ENCODE data around the gene KCNQ1OT1. TPM values are rescaled to one million over a fixed set of nuclear protein-coding genes. Genes with fewer than 3 reads are reported as not detected.

Gene KCNQ1OT1
- total RNA-seq, 4 donors from 2014 or later, result 2.5 to 4.5 (median 3.1) TPM

DNA sequence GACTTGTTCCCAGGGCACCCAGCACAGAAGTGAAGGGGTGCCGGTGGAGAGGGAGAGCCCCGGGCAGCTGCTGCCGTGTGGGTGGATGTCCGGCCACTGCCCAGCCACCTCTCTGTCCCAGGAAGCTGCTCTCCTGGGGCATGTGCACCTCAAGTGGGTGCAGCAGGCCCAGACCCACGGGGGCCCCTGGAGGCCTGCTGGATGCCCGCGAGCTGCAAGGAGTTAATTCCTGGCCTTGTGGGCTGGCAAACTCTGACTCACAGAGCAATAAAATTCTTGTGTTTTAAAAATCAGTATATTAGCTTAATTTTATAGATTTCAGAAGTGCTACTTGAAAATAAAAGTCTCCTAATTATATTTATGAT lies 37.4 kb upstream of the KCNQ1OT1 start:
- TF ChIP-seq POLR2A (IDR thresholded peaks at IDR 0.05), result no peak
- TF ChIP-seq CTCF (IDR thresholded peaks at IDR 0.05), result no peak
- TF ChIP-seq EP300 (IDR thresholded peaks at IDR 0.05), result no peak
- no peak for TF ChIP-seq POLR2AphosphoS5 (IDR thresholded peaks at IDR 0.05)
- Histone ChIP-seq H3K4me1 (peaks cover 7% of the 10 kb centered on the region), H3K27ac (no peak overlapping the region), H3K9me3 (no peaks in the 10 kb centered on the region), H3K4me3 (no peak overlapping the region), H3K27me3 (no peaks in the 10 kb centered on the region), H3K36me3 (no peaks in the 10 kb centered on the region)
- 88% methylated on average over 5 of the region's 7 CpGs for WGBS
- no peak for DNase-seq (ENCODE audit: low spot score in 2 of 2)

- TF ChIP-seq CTCF (IDR thresholded peaks at IDR 0.05), result no peak
- TF ChIP-seq POLR2A (IDR thresholded peaks at IDR 0.05), result no peak
- TF ChIP-seq EP300 (IDR thresholded peaks at IDR 0.05), result no peak
- TF ChIP-seq POLR2AphosphoS5 (IDR thresholded peaks at IDR 0.05), result no peak
- peaks cover 5% of the 10 kb centered on the region for H3K4me1 ChIP-seq
- WGBS, result 100% methylated on average over 9 of the region's 21 CpGs
- H3K27ac ChIP-seq, result no peak overlapping the region
- H3K27me3 ChIP-seq, result no peaks in the 10 kb centered on the region
- no peak overlapping the region for H3K4me3 ChIP-seq
- no peaks in the 10 kb centered on the region for H3K9me3 ChIP-seq
- DNase-seq (ENCODE audit: low spot score in 2 of 2), result no peak
- no peaks in the 10 kb centered on the region for H3K36me3 ChIP-seq
Observed at GRCh38 chr11:2736577-2737225, 36.9 kb upstream of the KCNQ1OT1 start.

DNA sequence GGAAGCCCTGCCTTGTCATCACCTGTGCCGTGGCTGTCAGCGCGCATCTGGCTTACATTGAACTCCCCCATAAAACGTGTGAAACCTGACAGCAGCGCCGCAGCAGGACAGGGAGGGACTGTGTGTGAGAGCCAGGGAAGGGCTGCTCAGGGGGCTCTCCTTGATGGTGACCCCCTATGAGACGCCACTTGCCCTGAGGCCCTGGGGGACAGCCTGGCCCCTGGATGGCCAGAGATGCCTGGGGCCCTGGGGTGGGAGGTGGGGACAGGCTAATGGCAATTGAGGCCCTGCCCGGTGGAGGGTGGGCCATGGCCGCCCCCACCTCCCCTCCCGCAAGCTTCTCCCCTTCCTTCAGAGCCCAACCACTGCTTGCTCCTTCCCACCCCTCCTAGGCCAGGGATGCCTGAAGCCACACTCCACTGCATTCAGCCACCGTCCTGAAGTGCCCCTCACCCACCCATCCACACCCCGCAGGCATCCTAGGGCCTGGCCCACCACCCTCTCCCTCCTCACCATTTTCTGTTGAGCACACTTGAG lies 35.3 kb upstream of the KCNQ1OT1 start:
- TF ChIP-seq POLR2AphosphoS5 (IDR thresholded peaks at IDR 0.05), result no peak
- no peak for TF ChIP-seq POLR2A (IDR thresholded peaks at IDR 0.05)
- no peak for TF ChIP-seq CTCF (IDR thresholded peaks at IDR 0.05)
- no peak for TF ChIP-seq EP300 (IDR thresholded peaks at IDR 0.05)
- peaks cover 2% of the 10 kb centered on the region for H3K4me1 ChIP-seq
- no peak overlapping the region for H3K27ac ChIP-seq
- no peaks in the 10 kb centered on the region for H3K27me3 ChIP-seq
- no peaks in the 10 kb centered on the region for H3K36me3 ChIP-seq
- no peaks in the 10 kb centered on the region for H3K9me3 ChIP-seq
- 99% methylated on average over 6 of the region's 12 CpGs for WGBS
- H3K4me3 ChIP-seq, result no peak overlapping the region
- DNase-seq (ENCODE audit: low spot score in 2 of 2), result no peak

DNA sequence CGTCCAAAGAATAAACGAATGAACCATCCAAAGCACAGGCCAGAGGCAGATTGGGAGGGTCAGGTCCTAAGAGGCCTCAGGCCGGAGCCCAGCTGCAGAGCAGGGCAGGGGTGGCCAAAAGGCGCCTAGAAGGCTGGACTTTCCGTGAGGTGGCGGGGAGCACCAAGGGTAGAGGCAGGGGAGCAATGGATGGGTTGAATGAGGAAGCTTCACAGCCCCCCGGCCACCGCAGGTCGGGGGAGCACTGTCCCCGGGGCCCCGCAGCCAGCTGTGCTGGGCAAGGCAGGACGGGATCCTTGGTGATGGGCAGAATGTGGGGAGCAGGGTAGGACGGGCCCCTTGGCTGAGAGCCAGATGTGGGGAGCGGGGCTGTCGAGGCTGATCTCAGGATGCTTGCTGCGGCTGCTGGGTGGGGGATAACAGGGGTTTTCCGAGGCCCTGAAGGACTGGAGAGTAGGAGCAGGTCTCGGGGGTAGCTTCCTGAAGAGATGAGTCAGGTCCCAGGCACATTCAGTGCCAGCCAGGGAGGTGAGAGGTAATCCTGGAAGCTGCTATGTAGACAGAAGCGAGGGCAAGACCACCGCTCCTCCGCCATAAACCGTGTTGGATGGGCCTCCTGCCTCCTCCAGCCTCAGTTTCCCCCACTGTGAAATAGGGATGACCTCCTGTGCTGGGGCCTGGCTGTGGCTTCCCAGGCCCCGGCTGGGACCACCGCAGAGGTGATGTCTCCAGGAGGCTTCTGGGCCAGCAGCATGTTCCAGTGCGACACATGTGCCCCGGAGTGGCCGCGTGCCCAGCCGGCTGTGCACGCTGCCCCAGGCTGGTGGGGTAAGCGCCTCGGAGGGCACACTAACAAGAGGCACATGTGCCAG lies 34.6 kb upstream of the KCNQ1OT1 start:
- Histone ChIP-seq H3K4me1 (peaks cover 2% of the 10 kb centered on the region), H3K9me3 (no peaks in the 10 kb centered on the region), H3K27ac (no peak overlapping the region), H3K4me3 (no peak overlapping the region), H3K27me3 (no peaks in the 10 kb centered on the region), H3K36me3 (no peaks in the 10 kb centered on the region)
- WGBS, result 73% methylated on average over 22 of the region's 32 CpGs
- no peak for TF ChIP-seq POLR2AphosphoS5 (IDR thresholded peaks at IDR 0.05)
- no peak for TF ChIP-seq POLR2A (IDR thresholded peaks at IDR 0.05)
- no peak for TF ChIP-seq EP300 (IDR thresholded peaks at IDR 0.05)
- TF ChIP-seq CTCF (IDR thresholded peaks at IDR 0.05), result no peak
- no peak for DNase-seq (ENCODE audit: low spot score in 2 of 2)
